Transverse colon (tissue), 3 donors: ENCODE results near the gene SPG21.

Source experiments
- CTCF ChIP-seq, 5 experiments: fragments of 200-600 bp in 3 of 5; fragments of 450-650 bp in 2 of 5; sonication (generic) in 3 of 5; IDR thresholded peaks; 1 replicate in 2 of 5; 2 replicates in 3 of 5; pipeline ENCODE4 v1.5.1; 2016 to 2017; ENCODE audit warnings: antibody characterized with exemption in 5 of 5, inconsistent platforms in 3 of 5, mild to moderate bottlenecking in 2 of 5, moderate library complexity in 1 of 5
- EP300 ChIP-seq: sonication (generic); formaldehyde crosslinking; IDR thresholded peaks from one replicate; pipeline ENCODE4 v1.6.1; 2017; ENCODE audit warnings: antibody characterized with exemption, low read depth

GRCh38 chr15:64921711-64922110, 68.0 kb downstream of the SPG21 start:
- no peak for TF ChIP-seq CTCF (IDR thresholded peaks at IDR 0.05)
- TF ChIP-seq EP300: no peak
